Endothelial cell of umbilical vein (primary cell): ENCODE data around the gene SPCS3. TPM values are rescaled to one million over a fixed set of nuclear protein-coding genes. Genes with fewer than 3 reads are reported as not detected.

Experiments used
- BruUV-seq: library from RNA; stranded (reverse); fragments of 400-500 nt; replicated peaks from 2 replicates; lab custom pipeline; 2021; lab: Mats Ljungman, UMichigan
- CTCF ChIA-PET: fragments of 300-600, 350-600 bp; sonication (Branson Sonifier 250); formaldehyde crosslinking; loops from one replicate; lab custom pipeline; 2021; ENCODE audit warnings: antibody characterized with exemption, inconsistent platforms; lab: Charles Lee
- POLR2A ChIA-PET: fragments of 300-600, 350-600 bp; sonication (Branson Sonifier 250); formaldehyde crosslinking; loops from one replicate; lab custom pipeline; 2021; ENCODE audit warnings: antibody characterized with exemption, inconsistent platforms; lab: Charles Lee
- DNase-seq: peaks from one replicate; pipeline ENCODE4 v3.0.0-alpha.2; 2011; ENCODE audit warnings: low read depth, low spot score
- FAIRE-seq: peaks from 2 replicates; lab custom pipeline; 2011; peaks lifted over from hg19 to GRCh38; lab: Jason Lieb, UNC
- H2AFZ ChIP-seq: 2 replicates; pipeline ENCODE4 v1.6.0; 2012; ENCODE audit warnings: low read depth, low read length, control low read depth, inconsistent platforms
- H3K27ac ChIP-seq: 2 replicates; pipeline ENCODE4 v1.5.1; 2011; ENCODE audit warnings: low read depth, mild to moderate bottlenecking, control low read depth, low read length, moderate library complexity; ENCODE audit not compliant: insufficient read depth
- H3K27me3 ChIP-seq, 2 experiments: 2 replicates each; pipeline versions ENCODE4 v1.6.0 to v1.6.1; 2011; ENCODE audit warnings: low read length in 2 of 2, mixed read lengths in 1 of 2; ENCODE audit not compliant: control insufficient read depth in 2 of 2, insufficient read depth in 2 of 2
- H3K36me3 ChIP-seq, 2 experiments: 2 replicates in 1 of 2; 3 replicates in 1 of 2; pipeline ENCODE4 v1.5.1; 2011; ENCODE audit warnings: low read length in 2 of 2, mild to moderate bottlenecking in 1 of 2, moderate library complexity in 1 of 2; ENCODE audit not compliant: control insufficient read depth in 2 of 2, insufficient read depth in 2 of 2; ENCODE audit errors: extremely low read depth in 1 of 2
- H3K4me1 ChIP-seq: 3 replicates; pipeline ENCODE4 v1.5.1; 2011; ENCODE audit warnings: mild to moderate bottlenecking, low read length; ENCODE audit not compliant: control insufficient read depth, insufficient read depth; ENCODE audit errors: extremely low read depth
- H3K4me2 ChIP-seq: 2 replicates; pipeline ENCODE4 v1.6.1; 2011; ENCODE audit warnings: low read length, control low read depth, mixed read lengths; ENCODE audit not compliant: insufficient read depth
- H3K4me3 ChIP-seq, 3 experiments: fragments of 200-600 bp in 1 of 3; sonication (generic), shearing (Covaris generic) in 1 of 3; replicated peaks in 1 of 3; 2 replicates each; pipeline ENCODE4 v1.5.1; 2011 to 2016; ENCODE audit warnings: control low read depth in 3 of 3, low read length in 3 of 3, mild to moderate bottlenecking in 2 of 3, inconsistent platforms in 1 of 3, low read depth in 1 of 3, moderate library complexity in 1 of 3; ENCODE audit not compliant: insufficient read depth in 1 of 3
- H3K79me2 ChIP-seq: 2 replicates; pipeline ENCODE4 v1.6.0; 2012; ENCODE audit warnings: low read length, inconsistent platforms; ENCODE audit not compliant: control insufficient read depth, insufficient read depth
- H3K9ac ChIP-seq: replicated peaks from 2 replicates; pipeline ENCODE3; 2011; ENCODE audit warnings: low read length, control low read depth; ENCODE audit not compliant: insufficient read depth; ENCODE audit errors: extremely low read depth
- H3K9me1 ChIP-seq: replicated peaks from 3 replicates; pipeline ENCODE4 v1.6.0; 2011; ENCODE audit warnings: mild to moderate bottlenecking, low read length; ENCODE audit not compliant: control insufficient read depth, insufficient read depth; ENCODE audit errors: extremely low read depth
- H3K9me3 ChIP-seq: replicated peaks from 2 replicates; pipeline ENCODE4 v1.5.1; 2012; ENCODE audit warnings: low read length, inconsistent platforms; ENCODE audit not compliant: control insufficient read depth, insufficient read depth
- H4K20me1 ChIP-seq: replicated peaks from 2 replicates; pipeline ENCODE3; 2011; ENCODE audit warnings: mild to moderate bottlenecking, low read length; ENCODE audit not compliant: control insufficient read depth, insufficient read depth; ENCODE audit errors: extremely low read depth
- CTCF ChIP-seq, 2 donors: IDR thresholded peaks; 1 replicate in 1 of 2; 2 replicates in 1 of 2; pipeline ENCODE4 v1.5.1; 2011; ENCODE audit warnings: low read length in 2 of 2, mild to moderate bottlenecking in 2 of 2, moderate library complexity in 2 of 2, control low read depth in 1 of 2, inconsistent platforms in 1 of 2, low read depth in 1 of 2; ENCODE audit not compliant: insufficient read depth in 1 of 2; ENCODE audit errors: extremely low read depth in 1 of 2
- EZH2 ChIP-seq: IDR thresholded peaks from 2 replicates; pipeline ENCODE4 v1.6.1; 2012; ENCODE audit warnings: borderline replicate concordance, low read depth, mild to moderate bottlenecking, moderate library complexity, low read length, inconsistent platforms; ENCODE audit not compliant: severe bottlenecking
- FOS ChIP-seq: IDR thresholded peaks from 2 replicates; pipeline ENCODE4 v1.6.1; 2011; ENCODE audit warnings: mild to moderate bottlenecking, low read length, moderate library complexity, borderline replicate concordance; ENCODE audit not compliant: insufficient read depth
- GATA2 ChIP-seq: IDR thresholded peaks from 2 replicates; pipeline ENCODE4 v1.7.0; 2011; ENCODE audit warnings: low read depth, mild to moderate bottlenecking, moderate library complexity, mixed read lengths, low read length; ENCODE audit not compliant: insufficient read length, insufficient read depth
- JUN ChIP-seq: IDR thresholded peaks from 2 replicates; pipeline ENCODE4 v1.6.1; 2011; ENCODE audit warnings: borderline replicate concordance, low read depth; ENCODE audit not compliant: insufficient read length, insufficient read depth
- MAX ChIP-seq: IDR thresholded peaks from 2 replicates; pipeline ENCODE4 v1.6.1; 2011; ENCODE audit not compliant: insufficient read depth, insufficient read length
- MYC ChIP-seq: IDR thresholded peaks from one replicate; pipeline ENCODE4 v1.6.1; 2011; ENCODE audit warnings: mild to moderate bottlenecking, low read depth, low read length
- POLR2A ChIP-seq: IDR thresholded peaks from 2 replicates; pipeline ENCODE4 v1.6.1; 2012; ENCODE audit warnings: low read depth, mild to moderate bottlenecking, control low read depth, low read length
- POLR2AphosphoS5 ChIP-seq: IDR thresholded peaks from 2 replicates; pipeline ENCODE4 v1.6.1; 2012; ENCODE audit warnings: low read depth, mild to moderate bottlenecking, control low read depth, low read length, moderate library complexity; ENCODE audit not compliant: insufficient read depth
- dilution Hi-C: fragments of 300-500 bp; cut with MboI; formaldehyde crosslinking; loops from one replicate; pipeline ENCODE4 v1.15.0; 2019; ENCODE audit warnings: low sequenced_read_pairs; ENCODE audit not compliant: extremely low pct_ligation_motif_present
- intact Hi-C: fragments of 100-400 bp; cut with micrococcal nuclease; formaldehyde crosslinking; loops from one replicate; pipeline ENCODE4 v1.10.0; 2022
- polyA plus RNA-seq, 4 experiments: library from polyadenylated mRNA; depleted of rRNA in 3 of 4; stranded (reverse) in 3 of 4; unstranded in 1 of 4; fragments of >200 nt; gene quantifications; 2 replicates each; pipeline versions ENCODE4 v1.2.1 to v1.2.3, GENCODE V29; 2011 to 2012; ENCODE audit warnings: missing spikeins in 1 of 4
- total RNA-seq: library from RNA; stranded (reverse); gene quantifications from 2 replicates; pipeline ENCODE4 v1.2.3, GENCODE V29; 2021

The SPCS3 gene
- total and polyA plus RNA-seq, 2 donors (not counting 3 experiments of a cell fraction or from before 2014, with no cell fraction given) = 36.4 to 183 TPM

- no peaks in the 10 kb centered on the region for H4K20me1 ChIP-seq
- no peak overlapping the region for H3K4me2 ChIP-seq
- POLR2A ChIA-PET = no interaction called here
- no peak overlapping the region for H2AFZ ChIP-seq
- no peaks in the 10 kb centered on the region for H3K36me3 ChIP-seq
- H3K4me3 ChIP-seq = no peak overlapping the region
- no peaks in the 10 kb centered on the region for H3K4me1 ChIP-seq
- H3K27me3 ChIP-seq = peaks cover 0 to 2% of the 10 kb centered on the region in 2 experiments
- no peak for FAIRE-seq
- CTCF ChIA-PET = interaction anchor here (0.8 kb wide), 1 partner anchor 123 kb away, joined by 3 read pairs; no protein-coding TSS in a partner anchor
- H3K79me2 ChIP-seq = no peaks in the 10 kb centered on the region
- no peaks in the 10 kb centered on the region for H3K9me3 ChIP-seq
- H3K9me1 ChIP-seq = no peaks in the 10 kb centered on the region
- BruUV-seq = no TSS peak
- TF ChIP-seq MAX (no peak), GATA2 (no peak), POLR2A (no peak)
- no peak overlapping the region for H3K27ac ChIP-seq
- DNase-seq = no peak
- intact Hi-C loops (no loop called here), dilution Hi-C loops (no loop called here)
- no peak overlapping the region for H3K9ac ChIP-seq
These were observed 46.0 kb upstream of the SPCS3 start for GRCh38 chr4:176273736-176274135.

GRCh38 chr4:176274441-176274840 lies 45.3 kb upstream of the SPCS3 start:
- DNase-seq = no peak
- H4K20me1 ChIP-seq = no peaks in the 10 kb centered on the region
- H3K27ac ChIP-seq = no peak overlapping the region
- peaks cover 0 to 2% of the 10 kb centered on the region in 2 experiments for H3K27me3 ChIP-seq
- no peak for FAIRE-seq
- no peak overlapping the region for H3K4me2 ChIP-seq
- H3K4me1 ChIP-seq = no peaks in the 10 kb centered on the region
- H3K9me1 ChIP-seq = no peaks in the 10 kb centered on the region
- TF ChIP-seq GATA2 = no peak
- TF ChIP-seq EZH2 = no peak
- no peak for TF ChIP-seq MYC
- no peak for TF ChIP-seq FOS
- no peak for TF ChIP-seq CTCF (IDR thresholded peaks at IDR 0.05; ENCODE audit: extremely low read depth in 1 of 2, insufficient read depth in 1 of 2, low read depth in 1 of 2, low read length in 2 of 2)
- TF ChIP-seq JUN = no peak
- TF ChIP-seq POLR2AphosphoS5 = no peak
- TF ChIP-seq MAX = no peak
- TF ChIP-seq POLR2A = no peak
- dilution Hi-C loops (no loop called here), intact Hi-C loops (no loop called here)
- no peaks in the 10 kb centered on the region for H3K9me3 ChIP-seq
- POLR2A ChIA-PET = no interaction called here
- H3K4me3 ChIP-seq = no peak overlapping the region
- no TSS peak for BruUV-seq
- H3K79me2 ChIP-seq = no peaks in the 10 kb centered on the region
- no peaks in the 10 kb centered on the region for H3K36me3 ChIP-seq
- no peak overlapping the region for H2AFZ ChIP-seq
- CTCF ChIA-PET = no interaction called here
- H3K9ac ChIP-seq = no peak overlapping the region
